RCC 7860 (cell line): ENCODE data around the gene AGAP1.

Source experiments
- DNase-seq: peaks from one replicate; pipeline ENCODE4 v3.0.0-alpha.2; 2015; ENCODE audit warnings: low spot score
- FAIRE-seq: peaks from 2 replicates; lab custom pipeline; 2012; peaks lifted over from hg19 to GRCh38; lab: Jason Lieb, UNC

Gene AGAP1

DNA sequence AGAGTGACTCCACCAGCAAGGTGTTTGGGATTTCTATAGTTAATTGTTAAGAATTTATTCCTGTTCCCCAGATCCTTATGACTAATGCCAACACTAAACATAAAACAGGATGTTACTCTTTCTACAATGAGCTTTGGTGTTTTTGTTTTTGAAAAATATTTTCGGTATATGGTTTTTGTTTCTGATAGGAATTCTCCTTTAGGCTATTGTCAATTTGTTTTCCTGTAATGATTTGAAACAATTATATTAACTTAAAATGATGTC lies 182.6 kb downstream of the AGAP1 start:
- DNase-seq (no peak), FAIRE-seq (peak; percentile 20)

DNA sequence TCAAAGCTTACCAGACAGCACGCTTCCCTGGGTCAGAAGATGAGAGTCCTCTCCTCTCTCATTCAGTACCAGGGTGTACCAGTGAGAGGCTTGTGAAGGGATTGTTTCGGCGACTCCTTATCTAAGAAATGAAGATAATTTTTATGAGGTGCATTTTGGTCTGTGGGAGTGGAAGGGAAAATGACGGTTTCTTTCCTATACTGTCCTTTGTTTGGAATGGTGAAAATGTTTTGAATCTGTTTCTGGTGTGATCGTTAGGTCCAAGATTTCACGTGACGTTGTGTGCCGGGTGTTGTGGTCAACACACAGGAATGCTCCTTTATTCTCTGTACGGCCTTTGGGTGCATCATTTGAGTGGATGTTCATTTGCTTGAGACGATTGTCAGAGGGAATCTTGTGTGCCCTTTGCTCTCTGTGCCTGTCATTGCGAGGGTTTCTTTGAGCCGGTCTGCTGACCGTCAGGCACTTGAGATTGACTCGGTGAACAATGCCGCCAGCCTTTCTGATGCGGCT lies 183.5 kb downstream of the AGAP1 start:
- FAIRE-seq (no peak), DNase-seq (no peak)

DNA sequence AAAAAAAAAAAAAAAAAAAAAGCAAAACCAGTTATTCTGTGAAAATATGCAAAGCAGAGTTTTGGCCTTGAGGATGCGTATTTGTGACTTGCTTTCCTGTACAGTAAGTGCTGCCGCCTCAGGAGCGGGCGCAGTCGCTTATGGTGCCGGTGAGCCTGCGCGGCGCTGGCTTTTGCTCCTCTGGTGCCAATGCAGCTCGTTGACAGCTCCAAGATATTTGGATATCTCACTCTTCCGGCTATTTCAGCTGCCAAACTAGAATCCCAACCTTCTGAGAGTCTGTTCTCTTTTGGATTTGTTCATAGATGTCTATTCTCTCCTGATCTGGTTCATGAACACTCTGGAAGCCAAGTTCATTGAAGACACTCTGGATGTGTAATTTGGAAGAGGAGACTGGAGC lies 184.1 kb downstream of the AGAP1 start:
- FAIRE-seq (no peak), DNase-seq (no peak)

DNA sequence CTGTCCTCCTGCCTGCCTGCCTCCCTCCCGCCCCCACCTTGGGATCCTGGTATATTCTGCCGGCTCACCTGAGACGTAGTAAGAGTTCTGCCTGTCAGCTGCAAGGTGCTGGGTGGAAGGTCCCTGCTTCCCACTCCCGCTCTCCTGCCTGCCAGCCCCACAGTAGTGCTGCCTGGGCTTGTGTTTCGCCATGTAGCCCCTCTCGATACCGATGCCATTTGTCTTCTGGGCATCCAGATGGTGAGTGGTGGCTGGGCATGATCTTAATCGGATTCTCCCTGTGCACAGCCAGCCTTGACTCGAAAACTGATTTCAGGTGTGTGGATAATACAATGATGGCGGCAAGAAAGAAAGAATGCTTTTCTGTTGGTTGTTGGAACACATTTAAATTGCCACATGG lies 184.9 kb downstream of the AGAP1 start:
- FAIRE-seq (no peak), DNase-seq (no peak)

DNA sequence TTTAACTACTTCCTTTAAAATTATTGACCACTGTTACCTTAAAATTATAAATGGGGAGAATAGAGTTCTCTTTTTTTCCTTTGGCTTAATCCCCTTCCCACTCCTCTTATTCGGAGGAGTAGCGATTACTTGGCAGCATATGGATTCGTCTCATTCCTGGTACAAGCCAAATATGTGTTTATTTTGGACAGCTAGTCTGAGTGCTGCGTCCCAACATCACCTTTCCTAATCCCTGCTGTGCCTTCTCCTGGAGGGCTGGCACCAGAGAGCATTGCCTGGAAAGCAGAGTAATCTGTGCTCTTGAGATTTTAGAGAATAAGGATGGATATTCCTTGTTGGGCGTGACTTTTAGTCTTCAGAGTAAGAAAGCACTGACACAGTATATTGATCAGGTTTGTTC lies 185.6 kb downstream of the AGAP1 start:
- DNase-seq (no peak), FAIRE-seq (no peak)

DNA sequence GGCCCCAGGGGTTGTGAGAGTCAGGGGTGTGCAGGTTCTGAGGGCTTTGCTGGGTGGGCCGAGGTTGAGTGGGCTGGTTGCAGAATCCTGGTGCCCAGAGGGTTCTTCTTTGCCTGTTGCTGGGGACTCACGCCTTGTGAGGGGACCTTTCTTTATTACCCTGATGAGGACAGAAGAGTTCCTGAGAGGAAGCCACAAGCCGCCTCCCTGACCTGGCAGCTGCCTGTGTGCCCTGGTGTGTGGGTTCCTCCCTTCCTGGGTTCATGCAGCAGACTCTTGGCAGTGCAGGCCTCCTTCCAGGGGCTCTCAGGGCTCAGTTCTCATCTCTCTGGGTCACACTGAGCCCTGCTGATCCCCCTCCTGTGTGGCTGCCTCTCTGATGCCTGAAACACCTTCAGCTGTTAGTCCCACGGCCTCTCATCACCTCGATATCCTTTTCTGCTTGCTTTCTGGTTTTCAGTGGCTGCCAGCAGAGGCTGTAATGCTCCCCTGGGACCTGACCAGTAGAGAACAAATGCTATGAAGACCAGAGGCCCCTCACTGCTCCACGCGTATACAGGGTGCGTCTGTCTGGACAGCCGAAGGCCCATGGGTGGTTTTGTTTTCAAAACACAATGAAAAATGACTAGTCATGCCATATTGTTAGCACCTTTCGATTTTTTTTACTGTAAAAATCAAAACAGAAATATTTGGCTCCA lies 191.3 kb downstream of the AGAP1 start:
- DNase-seq (no peak), FAIRE-seq (no peak)

DNA sequence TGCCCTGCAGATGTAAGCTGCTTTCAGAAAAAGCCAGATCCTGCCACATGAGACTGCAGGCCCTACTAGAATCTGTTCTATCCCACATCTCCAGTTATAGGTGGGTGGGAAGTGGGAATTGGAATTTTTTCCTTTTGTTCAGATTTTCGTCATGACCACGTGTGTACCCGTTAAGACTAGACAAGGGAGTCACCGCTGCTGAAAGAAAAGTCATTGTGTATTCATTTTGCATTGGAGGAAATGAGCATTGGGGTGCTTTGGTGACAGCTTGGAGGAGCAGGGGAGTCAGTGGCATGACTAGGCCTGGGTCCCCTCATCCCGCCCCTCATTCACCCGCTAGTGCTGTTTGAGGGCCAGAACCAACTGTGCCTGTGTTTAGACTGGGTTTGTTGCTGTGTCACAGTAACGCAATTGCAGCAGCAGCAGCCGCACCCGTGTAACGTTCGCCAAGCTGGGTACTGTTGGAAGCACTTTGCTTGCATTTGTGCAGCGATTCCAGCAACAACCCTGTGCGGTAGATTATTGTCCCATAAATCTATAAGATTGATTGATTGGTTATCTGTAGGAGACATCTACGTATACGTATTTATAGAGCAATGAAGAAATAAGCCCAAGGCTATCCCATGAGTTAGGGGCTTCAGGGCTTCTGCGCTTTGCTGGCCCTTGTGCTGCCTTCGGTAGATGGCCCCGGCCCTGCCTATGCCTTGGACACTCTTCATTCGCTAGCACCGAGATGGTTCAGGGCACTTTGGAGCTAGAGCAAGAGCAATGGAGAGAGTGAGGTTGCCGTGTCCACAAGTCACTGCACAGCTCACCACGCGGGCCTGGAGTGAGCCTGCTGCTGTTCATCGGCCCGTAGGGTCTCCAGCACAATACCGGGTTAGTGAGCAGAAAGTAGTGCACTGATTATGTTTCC lies 194.9 kb downstream of the AGAP1 start:
- DNase-seq, result no peak
- FAIRE-seq, result no peak

DNA sequence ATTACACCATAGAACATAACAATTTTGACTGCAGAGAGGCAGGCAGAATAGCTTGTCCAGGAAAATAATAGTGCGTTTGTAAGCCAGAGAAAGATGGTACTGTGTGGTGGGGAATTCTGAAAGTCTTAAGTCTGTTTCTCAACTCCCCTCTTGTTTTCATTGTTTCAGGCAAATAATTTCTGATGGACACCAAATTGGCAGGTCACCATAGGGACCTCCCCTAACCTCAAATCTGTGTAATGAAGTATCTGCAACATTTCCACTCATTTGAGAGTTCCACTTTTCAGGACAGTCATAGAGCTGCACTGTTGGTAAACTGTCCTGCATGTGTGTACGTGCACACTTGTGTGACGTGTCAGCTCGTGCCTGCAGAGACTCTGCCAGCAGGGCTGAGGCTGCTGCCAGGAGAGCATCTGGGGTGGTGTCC lies 195.6 kb downstream of the AGAP1 start:
- no peak for DNase-seq
- no peak for FAIRE-seq

DNA sequence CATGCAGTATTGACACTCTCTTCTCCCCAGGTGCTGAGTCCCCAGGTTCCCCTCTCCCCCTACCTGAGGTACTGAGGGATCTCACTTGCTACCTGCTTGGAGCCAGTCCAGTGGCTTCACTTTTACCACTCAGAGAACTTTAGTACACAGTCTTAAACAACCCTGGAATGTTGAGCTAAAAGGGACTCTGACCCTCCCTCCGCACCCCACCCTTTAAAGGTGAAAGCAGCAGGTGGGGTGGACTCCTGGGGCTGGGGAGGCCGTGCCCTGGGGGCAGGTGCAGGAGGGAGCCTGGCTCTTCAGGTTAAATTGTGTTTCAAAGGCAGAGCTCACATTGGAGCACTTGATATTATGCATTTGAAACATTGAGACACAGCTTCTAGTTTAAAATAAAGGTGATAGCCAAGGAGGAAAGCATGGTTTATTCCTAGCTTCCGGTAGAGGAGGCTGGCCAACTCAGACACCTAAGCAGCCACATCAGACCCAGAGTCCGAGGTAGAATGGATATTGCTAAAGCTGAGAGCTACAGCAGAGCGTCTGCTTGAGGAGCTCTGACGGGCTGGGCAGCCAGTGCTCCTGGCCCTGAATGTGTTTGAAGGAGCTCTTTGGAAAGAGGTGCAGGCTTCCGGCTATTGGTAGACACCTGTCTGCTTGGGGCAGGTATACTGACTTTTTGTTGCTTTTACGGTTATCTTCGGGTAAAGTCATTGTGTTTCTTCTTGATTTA lies 196.4 kb downstream of the AGAP1 start:
- FAIRE-seq, result no peak
- no peak for DNase-seq

DNA sequence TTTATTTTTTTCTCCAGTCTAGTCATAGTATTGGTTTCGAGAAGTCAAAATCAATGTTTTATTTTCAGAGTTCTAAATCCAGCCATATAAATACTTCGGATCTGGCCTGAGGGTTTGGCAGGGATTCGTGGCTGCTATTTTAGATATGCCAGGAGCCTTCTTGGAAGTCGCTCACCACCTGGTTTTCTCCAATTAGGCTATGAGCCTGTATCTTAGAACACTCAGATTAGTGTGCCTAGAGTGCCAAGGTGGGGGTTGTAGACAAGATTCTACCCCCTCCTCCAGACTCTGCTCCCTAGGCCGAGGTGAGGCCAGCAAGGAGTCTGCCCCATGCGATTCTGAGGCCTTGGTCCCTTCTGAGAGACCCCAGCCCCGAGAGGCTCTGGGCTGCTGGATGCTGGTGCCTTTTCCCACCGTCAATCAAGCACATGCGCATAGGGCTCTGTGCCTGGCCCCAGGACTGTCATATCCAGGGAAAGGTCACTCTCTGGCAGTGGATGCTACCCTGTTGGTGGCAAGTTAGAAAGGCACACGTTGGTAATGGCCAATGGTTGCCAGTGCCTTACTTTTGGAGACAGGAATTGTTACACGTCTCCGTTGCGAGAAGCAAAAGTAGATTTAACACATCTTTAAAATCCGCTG lies 197.1 kb downstream of the AGAP1 start:
- no peak for FAIRE-seq
- no peak for DNase-seq

DNA sequence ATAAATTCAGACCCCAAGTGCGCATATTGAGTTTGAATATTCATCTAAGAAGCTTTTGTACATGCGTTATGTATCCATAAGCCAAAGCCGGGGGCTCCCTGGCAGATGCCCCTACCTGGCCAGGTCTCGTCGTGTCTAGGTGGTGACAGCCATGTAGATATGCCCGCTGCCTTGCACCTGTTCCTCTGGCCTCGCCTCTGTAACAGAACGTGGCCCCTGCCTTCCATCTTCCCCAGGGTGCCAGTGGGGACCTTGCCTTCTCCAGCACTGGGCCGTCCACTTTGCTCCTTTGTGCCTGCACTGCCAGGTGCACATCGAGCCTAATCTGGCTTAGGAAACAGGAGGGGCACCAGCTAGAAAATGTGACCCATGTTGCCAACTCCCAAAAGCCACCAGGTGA lies 198.2 kb downstream of the AGAP1 start:
- no peak for FAIRE-seq

DNA sequence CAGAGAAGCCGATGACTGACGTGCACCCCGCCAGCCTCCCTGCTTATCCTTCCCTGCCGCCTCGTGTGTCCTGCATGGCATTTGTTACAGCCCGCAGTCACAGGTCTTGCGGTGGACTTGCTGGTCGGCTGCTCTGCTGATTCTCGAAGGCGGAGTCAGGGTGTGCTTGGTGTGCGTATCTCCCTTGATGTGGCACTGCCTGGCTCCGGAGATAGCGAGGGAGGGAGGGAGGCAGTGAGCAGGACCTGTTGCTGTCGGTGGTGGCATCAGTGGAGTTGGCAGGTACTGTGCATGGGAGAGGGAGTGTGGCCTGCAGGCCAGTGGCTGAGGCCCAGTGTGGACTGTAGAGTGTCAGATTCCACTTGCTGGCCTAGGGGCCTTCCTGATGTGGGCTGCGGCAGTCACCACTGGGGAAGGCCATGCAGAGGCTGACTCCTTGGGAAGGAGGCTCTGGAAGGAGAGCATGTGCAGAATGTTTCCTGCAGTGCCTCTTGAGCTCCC lies 198.9 kb downstream of the AGAP1 start:
- DNase-seq, result no peak
- FAIRE-seq, result no peak

More for the DNA sequence above, 198.2 kb downstream of the AGAP1 start:
- no peak for DNase-seq

DNA sequence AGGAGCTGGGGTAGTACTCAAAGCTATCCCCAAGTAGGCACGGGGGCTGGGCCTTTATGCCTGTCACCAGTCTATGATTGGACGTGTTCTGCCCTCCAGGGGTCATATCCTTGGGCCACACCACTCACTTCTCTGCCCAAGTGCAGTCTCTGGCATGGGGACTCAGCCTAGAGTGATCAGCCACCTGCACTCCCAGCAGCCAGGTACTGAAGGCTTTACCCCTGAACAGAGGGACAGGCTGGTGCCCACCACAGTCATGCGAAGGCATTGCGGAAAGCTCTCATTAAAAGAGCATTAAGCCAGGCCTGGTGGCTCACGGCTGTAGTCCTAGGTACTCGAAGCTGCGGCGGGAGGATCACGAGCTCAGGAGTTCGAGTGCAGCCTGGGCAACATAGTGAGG lies 199.4 kb downstream of the AGAP1 start:
- FAIRE-seq (no peak), DNase-seq (no peak)

DNA sequence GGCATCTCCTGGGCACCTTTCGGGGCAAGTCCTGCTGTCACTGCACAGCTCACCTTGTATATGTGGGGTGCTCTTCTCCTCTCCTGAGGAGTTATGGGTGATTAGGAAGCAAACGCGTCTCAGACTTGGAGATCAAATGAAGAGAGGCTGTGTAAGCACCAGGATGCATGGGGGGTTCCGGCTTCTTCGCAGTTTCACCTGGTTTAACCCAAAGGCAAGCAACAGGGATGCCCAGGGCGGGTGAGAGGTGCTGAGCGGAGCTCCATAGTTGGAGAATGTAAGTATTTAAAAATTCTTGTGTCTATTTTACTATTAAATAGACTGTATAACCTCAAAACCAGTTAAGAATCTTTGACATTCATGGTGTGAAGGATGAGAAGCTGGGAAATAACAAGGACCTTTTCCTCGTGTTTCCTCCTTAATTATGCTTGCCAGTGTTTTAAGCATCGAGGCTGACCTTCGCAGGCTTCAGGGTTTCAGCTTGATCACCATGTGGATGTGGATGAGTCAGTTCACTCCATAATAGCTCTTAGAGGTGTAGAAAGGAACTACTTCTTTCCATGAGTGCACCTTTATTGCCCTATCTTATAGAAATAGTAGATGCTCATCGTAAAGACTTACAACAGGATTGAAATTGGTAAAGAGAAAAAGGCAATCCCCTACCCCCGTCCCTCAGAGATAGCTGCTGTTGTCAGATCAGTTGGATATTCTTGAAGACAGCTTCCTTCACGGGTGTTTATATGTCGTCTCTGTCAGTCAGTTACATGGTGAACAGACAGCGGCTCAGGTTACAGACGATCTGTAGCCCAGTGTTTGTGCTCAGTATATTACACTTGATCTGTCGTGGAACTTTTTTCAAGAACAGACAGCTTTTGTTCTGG lies 201.1 kb downstream of the AGAP1 start:
- FAIRE-seq (no peak), DNase-seq (no peak)

DNA sequence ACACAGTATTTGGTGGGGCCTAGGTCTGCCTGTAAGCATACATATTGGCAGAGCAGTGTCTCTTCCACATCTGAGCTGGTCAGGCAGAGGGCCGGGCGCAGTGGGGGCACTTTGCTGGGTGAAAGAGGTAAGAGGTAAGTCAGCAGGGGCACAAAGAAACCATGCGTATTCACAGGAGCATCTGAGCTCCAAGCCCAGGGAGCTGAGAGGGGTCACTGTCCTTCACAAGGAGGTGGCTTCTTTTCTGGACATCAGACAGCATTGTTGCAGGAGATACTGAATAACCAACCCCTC lies 201.7 kb downstream of the AGAP1 start:
- FAIRE-seq (no peak), DNase-seq (no peak)

DNA sequence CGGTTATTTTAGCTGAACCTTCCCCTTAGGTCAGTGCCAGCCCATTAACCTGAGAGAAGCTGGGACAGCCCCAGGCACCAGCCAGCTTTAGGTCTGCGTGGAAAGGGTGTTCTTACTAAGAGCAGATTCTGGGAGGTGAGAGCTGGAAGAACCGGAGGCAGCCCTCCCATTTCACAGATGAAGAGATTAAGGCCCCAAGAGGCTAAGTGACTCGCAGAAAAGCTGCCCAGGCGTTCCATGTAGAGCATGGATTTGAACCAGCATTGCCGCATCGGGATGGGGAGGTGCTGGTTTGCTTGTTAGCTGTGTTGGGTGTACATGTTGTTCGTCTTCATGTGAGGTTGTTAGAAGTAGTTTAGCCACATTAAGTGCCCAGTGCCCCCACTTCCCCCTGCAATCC lies 203.2 kb downstream of the AGAP1 start:
- DNase-seq (no peak), FAIRE-seq (no peak)

DNA sequence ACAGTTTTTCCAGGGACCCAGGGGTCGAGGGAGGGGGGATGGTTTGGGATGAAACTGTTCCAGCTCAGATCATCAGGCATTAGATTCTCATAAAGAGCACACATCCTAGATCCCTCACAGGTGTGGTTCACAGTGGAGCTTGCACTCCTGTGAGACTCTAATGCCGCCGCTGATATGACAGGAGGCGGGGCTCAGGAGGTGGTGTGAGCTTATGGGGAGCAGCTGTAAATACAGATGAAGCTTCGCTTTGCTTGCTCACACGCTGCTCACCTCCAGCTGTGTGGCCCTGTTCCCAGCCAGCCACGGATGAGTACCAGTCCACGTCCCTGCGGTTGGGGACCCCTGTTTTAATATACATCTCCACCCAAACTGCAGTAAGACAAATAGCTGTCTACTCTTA lies 204.2 kb downstream of the AGAP1 start:
- FAIRE-seq (no peak), DNase-seq (no peak)

DNA sequence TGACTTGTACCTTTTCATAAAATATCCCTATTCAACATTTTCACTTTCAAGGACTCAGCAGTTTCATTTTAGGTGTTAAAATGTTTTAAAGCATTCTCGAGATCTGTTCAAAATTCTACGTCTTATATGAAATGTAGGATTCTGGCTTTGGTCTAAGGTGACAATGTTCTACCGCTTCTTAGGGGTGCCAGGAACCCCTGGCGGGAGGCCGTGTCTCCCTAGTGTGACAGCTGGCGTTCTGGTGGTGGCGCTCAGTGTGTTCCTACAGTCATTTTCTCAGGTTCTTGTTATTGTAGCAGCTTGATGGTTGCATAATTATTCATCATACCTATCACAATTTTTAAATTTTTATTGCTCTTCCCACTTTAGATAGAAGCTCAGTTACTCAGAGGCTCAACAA lies 204.6 kb downstream of the AGAP1 start:
- DNase-seq (no peak), FAIRE-seq (no peak)

DNA sequence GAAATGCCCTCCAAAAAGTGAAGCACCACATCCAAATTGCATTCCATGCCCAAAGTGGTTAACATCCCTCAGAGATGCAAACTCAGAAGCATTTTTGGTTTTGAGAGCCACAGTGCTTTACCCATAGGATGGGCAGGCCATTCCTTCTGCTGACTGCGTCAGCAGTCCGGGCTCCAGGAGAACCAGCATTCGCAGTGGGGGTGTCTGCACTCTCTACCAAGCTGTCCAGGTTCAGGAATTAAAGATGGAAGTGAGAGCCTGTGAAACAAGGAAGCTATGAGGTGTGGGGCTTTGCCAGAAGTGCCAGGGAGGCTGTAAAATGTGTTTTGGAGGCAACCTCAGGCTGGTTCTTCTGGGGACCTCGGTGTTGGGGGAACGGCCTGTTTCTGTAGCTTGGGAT lies 205.7 kb downstream of the AGAP1 start:
- FAIRE-seq, result no peak
- DNase-seq, result no peak
